K562 (cell line): Measurements from ENCODE around the gene LYPD4. TPM values are rescaled to one million over a fixed set of nuclear protein-coding genes. Genes with fewer than 3 reads are reported as not detected.
A peak's percentile ranks its signal among the peaks of the same experiment; 100 is the strongest.

ENCODE experiments used
- E2F4 ChIP-seq: sonication (generic); formaldehyde crosslinking; IDR thresholded peaks from 2 replicates; pipeline ENCODE4 v1.8.0; 2022; ENCODE audit warnings: mild to moderate bottlenecking, low read depth, missing genetic modification reagents
- FOXM1 ChIP-seq, 2 experiments: fragments of 450-650 bp in 1 of 2; sonication (generic) in 1 of 2; formaldehyde crosslinking in 1 of 2; IDR thresholded peaks; 2 replicates each; pipeline versions ENCODE4 v1.6.1 to v1.9.0; 2017 to 2022; ENCODE audit warnings: low read depth in 2 of 2, mild to moderate bottlenecking in 2 of 2, missing genetic modification reagents in 1 of 2, moderate library complexity in 1 of 2
- HEY1 ChIP-seq: fragments of 250-450 bp; sonication (Bioruptor Pico); IDR thresholded peaks from 2 replicates; pipeline ENCODE4 v1.5.0; 2020; ENCODE audit warnings: mild to moderate bottlenecking, moderate library complexity, borderline replicate concordance
- KDM5B ChIP-seq: fragments of 200-600 bp; sonication (generic); IDR thresholded peaks from 2 replicates; pipeline ENCODE4 v1.6.1; 2012; ENCODE audit warnings: low read depth, mild to moderate bottlenecking, moderate library complexity, low read length, control low read depth, inconsistent platforms; ENCODE audit not compliant: insufficient replicate concordance
- KLF10 ChIP-seq: fragments of 250-450 bp; sonication (Bioruptor Pico); IDR thresholded peaks from 2 replicates; pipeline ENCODE4 v1.6.1; 2021; ENCODE audit warnings: matching md5 sums
- SMAD4 ChIP-seq: fragments of 250-450 bp; sonication (Bioruptor Pico); conservative IDR thresholded peaks from 2 replicates; pipeline ENCODE4 v1.8.0; 2021; ENCODE audit warnings: inconsistent platforms, mild to moderate bottlenecking, moderate library complexity
- ZBTB26 ChIP-seq: fragments of 450-650 bp; formaldehyde crosslinking; IDR thresholded peaks from 2 replicates; pipeline ENCODE4 v1.4.0; 2022; ENCODE audit warnings: missing genetic modification characterization
- ZBTB9 ChIP-seq: fragments of 450-650 bp; formaldehyde crosslinking; IDR thresholded peaks from 2 replicates; pipeline ENCODE4 v1.4.0; 2020; ENCODE audit warnings: mild to moderate bottlenecking, moderate library complexity
- ZNF12 ChIP-seq: sonication (generic); formaldehyde crosslinking; IDR thresholded peaks from 2 replicates; pipeline ENCODE4 v1.4.0; 2020; ENCODE audit warnings: mild to moderate bottlenecking, missing genetic modification reagents
- ZNF280B ChIP-seq: fragments of 250-450 bp; sonication (Bioruptor Pico); IDR thresholded peaks from 2 replicates; pipeline ENCODE4 v1.5.1; 2021; ENCODE audit warnings: mild to moderate bottlenecking
- ZNF324 ChIP-seq: fragments of 250-450 bp; sonication (Bioruptor Pico); IDR thresholded peaks from 2 replicates; pipeline ENCODE4 v1.4.0; 2020; ENCODE audit warnings: mild to moderate bottlenecking
- ZNF766 ChIP-seq: fragments of 200-800 bp; sonication (Bioruptor generic); conservative IDR thresholded peaks from 2 replicates; pipeline ENCODE4 v1.6.1; 2016; ENCODE audit warnings: missing genetic modification characterization, missing compliant biosample characterization
- polyA plus RNA-seq, 8 experiments: library from polyadenylated mRNA; depleted of rRNA in 4 of 8; stranded (reverse) in 5 of 8; unstranded in 3 of 8; fragments of >200 nt; fragmentation: Nextera tagmentation in 2 of 8; fragmentation: Illumina TruSeq in 1 of 8; extraction: Ambion mirVana in 2 of 8; extraction: Trizol in 1 of 8; gene quantifications; 2 replicates each; pipeline versions ENCODE4 v1.2.1 to v1.2.3, GENCODE V29; 2011 to 2014; ENCODE audit warnings: inconsistent platforms in 1 of 8, missing spikeins in 1 of 8
- total RNA-seq, 7 experiments: library from RNA; depleted of rRNA in 6 of 7; stranded (reverse); fragments of >200 nt in 6 of 7; fragmentation: Illumina TruSeq in 2 of 7; extraction: Trizol in 2 of 7; gene quantifications; 2 replicates each; pipeline versions ENCODE4 v1.2.1 to v1.2.3, GENCODE V29; 2011 to 2021; ENCODE audit warnings: low replicate concordance in 1 of 7
- TF ChIP-seq, protein P1 (sequence below): fragments of 250-450 bp; sonication (Bioruptor Pico); IDR thresholded peaks from 2 replicates; pipeline ENCODE4 v1.8.0; 2022; ENCODE audit warnings: inconsistent platforms, mild to moderate bottlenecking, moderate library complexity, borderline replicate concordance
- TF ChIP-seq, protein P2 (sequence below): sonication (generic); formaldehyde crosslinking; IDR thresholded peaks from 2 replicates; pipeline ENCODE4 v1.8.0; 2023; ENCODE audit warnings: mild to moderate bottlenecking, missing genetic modification reagents

The LYPD4 gene
- total and polyA plus RNA-seq, 9 of the 15 experiments (the other 6 are each of a cell fraction or from before 2014, with no cell fraction given) = 0.11 TPM; not detected in 8

GRCh38 chr19:41859618-41860418 lies 15.3 kb upstream of the LYPD4 start, which contains the start of gene RPS19 (continued):
- TF ChIP-seq KDM5B = peak; percentile 81
- no peak; the same call in 1 of the 2 replicates for TF ChIP-seq SMAD4 (CRISPR knock-in tag)
- no peak; the same call in 1 of the 2 replicates for TF ChIP-seq ZNF12 (CRISPR knock-in tag)
- TF ChIP-seq, protein P1, sequence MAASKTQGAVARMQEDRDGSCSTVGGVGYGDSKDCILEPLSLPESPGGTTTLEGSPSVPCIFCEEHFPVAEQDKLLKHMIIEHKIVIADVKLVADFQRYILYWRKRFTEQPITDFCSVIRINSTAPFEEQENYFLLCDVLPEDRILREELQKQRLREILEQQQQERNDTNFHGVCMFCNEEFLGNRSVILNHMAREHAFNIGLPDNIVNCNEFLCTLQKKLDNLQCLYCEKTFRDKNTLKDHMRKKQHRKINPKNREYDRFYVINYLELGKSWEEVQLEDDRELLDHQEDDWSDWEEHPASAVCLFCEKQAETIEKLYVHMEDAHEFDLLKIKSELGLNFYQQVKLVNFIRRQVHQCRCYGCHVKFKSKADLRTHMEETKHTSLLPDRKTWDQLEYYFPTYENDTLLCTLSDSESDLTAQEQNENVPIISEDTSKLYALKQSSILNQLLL (CRISPR knock-in tag) = no peak
- no peak for TF ChIP-seq E2F4 (CRISPR knock-in tag)
- TF ChIP-seq ZBTB26 (CRISPR knock-in tag) = no peak; the same call in 1 of the 2 replicates
- no peak for TF ChIP-seq HEY1 (CRISPR knock-in tag)
- no peak for TF ChIP-seq ZNF280B (CRISPR knock-in tag)
- peak; percentile 30; the same call in 1 of the 2 replicates for TF ChIP-seq ZBTB9 (CRISPR knock-in tag)
- no peak for TF ChIP-seq KLF10 (CRISPR knock-in tag)
- TF ChIP-seq, protein P2, sequence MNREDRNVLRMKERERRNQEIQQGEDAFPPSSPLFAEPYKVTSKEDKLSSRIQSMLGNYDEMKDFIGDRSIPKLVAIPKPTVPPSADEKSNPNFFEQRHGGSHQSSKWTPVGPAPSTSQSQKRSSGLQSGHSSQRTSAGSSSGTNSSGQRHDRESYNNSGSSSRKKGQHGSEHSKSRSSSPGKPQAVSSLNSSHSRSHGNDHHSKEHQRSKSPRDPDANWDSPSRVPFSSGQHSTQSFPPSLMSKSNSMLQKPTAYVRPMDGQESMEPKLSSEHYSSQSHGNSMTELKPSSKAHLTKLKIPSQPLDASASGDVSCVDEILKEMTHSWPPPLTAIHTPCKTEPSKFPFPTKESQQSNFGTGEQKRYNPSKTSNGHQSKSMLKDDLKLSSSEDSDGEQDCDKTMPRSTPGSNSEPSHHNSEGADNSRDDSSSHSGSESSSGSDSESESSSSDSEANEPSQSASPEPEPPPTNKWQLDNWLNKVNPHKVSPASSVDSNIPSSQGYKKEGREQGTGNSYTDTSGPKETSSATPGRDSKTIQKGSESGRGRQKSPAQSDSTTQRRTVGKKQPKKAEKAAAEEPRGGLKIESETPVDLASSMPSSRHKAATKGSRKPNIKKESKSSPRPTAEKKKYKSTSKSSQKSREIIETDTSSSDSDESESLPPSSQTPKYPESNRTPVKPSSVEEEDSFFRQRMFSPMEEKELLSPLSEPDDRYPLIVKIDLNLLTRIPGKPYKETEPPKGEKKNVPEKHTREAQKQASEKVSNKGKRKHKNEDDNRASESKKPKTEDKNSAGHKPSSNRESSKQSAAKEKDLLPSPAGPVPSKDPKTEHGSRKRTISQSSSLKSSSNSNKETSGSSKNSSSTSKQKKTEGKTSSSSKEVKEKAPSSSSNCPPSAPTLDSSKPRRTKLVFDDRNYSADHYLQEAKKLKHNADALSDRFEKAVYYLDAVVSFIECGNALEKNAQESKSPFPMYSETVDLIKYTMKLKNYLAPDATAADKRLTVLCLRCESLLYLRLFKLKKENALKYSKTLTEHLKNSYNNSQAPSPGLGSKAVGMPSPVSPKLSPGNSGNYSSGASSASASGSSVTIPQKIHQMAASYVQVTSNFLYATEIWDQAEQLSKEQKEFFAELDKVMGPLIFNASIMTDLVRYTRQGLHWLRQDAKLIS = peak; percentile 59; the same call in 1 of the 2 replicates
- peak; percentile 84; the same call in 1 of the 2 replicates for TF ChIP-seq ZNF766
- TF ChIP-seq FOXM1 (IDR thresholded peaks at IDR 0.05; ENCODE audit: low read depth) = no peak
- TF ChIP-seq FOXM1 (CRISPR knock-in tag; IDR thresholded peaks at IDR 0.05; ENCODE audit: low read depth) = no peak
- no peak for TF ChIP-seq ZNF324 (CRISPR knock-in tag)
